HepG2 (cell line): ENCODE measurements around the gene WDR83. TPM values are rescaled to one million over a fixed set of nuclear protein-coding genes. Genes with fewer than 3 reads are reported as not detected.
"Not testable (repeated sequence)": the region's sequence is repeated elsewhere in the genome, so short reads cannot be mapped to it uniquely, and the experiment has no call there.

Experiments used
- ATAC-seq: fragments of 200-7000 bp; cut with Tn5 transposase; 3 replicates; pipeline ENCODE4 v1.9.1; 2020; ENCODE audit warnings: mild to moderate bottlenecking, moderate library complexity
- BruUV-seq: library from RNA; stranded (reverse); fragments of 400-500 nt; replicated peaks from 2 replicates; lab custom pipeline; 2021; lab: Mats Ljungman, UMichigan
- CTCF ChIA-PET: fragments of 300-600 bp; formaldehyde crosslinking; extraction: SDS; loops from one replicate; lab custom pipeline; 2021; ENCODE audit warnings: low total read pairs, inconsistent platforms, low intra/inter-chr PET ratio; lab: Yijun Ruan, JAX
- POLR2A ChIA-PET: fragments of 350-600 bp; sonication (Branson Sonifier 250); formaldehyde crosslinking; loops from one replicate; lab custom pipeline; 2020; ENCODE audit warnings: antibody characterized with exemption, inconsistent platforms; lab: Yijun Ruan, JAX
- DNase-seq: peaks from one replicate; pipeline ENCODE4 v3.0.0-alpha.2; 2015; ENCODE audit warnings: low spot score
- FAIRE-seq: peaks from 3 replicates; lab custom pipeline; 2011; peaks lifted over from hg19 to GRCh38; lab: Jason Lieb, UNC
- H2AFZ ChIP-seq: one replicate; pipeline ENCODE4 v1.6.1; 2011; ENCODE audit warnings: low read length, inconsistent platforms
- H3K27ac ChIP-seq: fragments of 300-600 bp; 3 replicates; pipeline ENCODE4 v1.8.0; 2011; ENCODE audit warnings: mixed run types, mild to moderate bottlenecking, mixed read lengths, low read length, inconsistent platforms; ENCODE audit not compliant: insufficient read depth; ENCODE audit errors: extremely low read length
- H3K27me3 ChIP-seq, 2 experiments: fragments of 200-600 bp in 1 of 2; 2 replicates in 1 of 2; 3 replicates in 1 of 2; pipeline versions ENCODE4 v1.6.0 to v1.8.0; 2011; ENCODE audit warnings: low read length in 2 of 2, mild to moderate bottlenecking in 2 of 2, moderate library complexity in 2 of 2, inconsistent platforms in 1 of 2; ENCODE audit not compliant: insufficient read depth in 2 of 2, control insufficient read depth in 1 of 2
- H3K36me3 ChIP-seq, 2 experiments: fragments of 200-600 bp in 1 of 2; replicated peaks in 1 of 2; 2 replicates in 1 of 2; 3 replicates in 1 of 2; pipeline versions ENCODE4 v1.5.1 to v1.8.0; 2011; ENCODE audit warnings: low read length in 2 of 2, inconsistent platforms in 1 of 2; ENCODE audit not compliant: insufficient read depth in 2 of 2, control insufficient read depth in 1 of 2
- H3K4me1 ChIP-seq: 2 replicates; pipeline ENCODE4 v1.5.1; 2012; ENCODE audit warnings: low read length, inconsistent platforms; ENCODE audit not compliant: insufficient read depth
- H3K4me2 ChIP-seq: 2 replicates; pipeline ENCODE4 v1.6.0; 2011; ENCODE audit warnings: low read depth, low read length, inconsistent platforms
- H3K4me3 ChIP-seq, 3 experiments: fragments of 200-600 bp in 1 of 3; sonication (generic), shearing (Covaris generic) in 1 of 3; replicated peaks in 1 of 3; 2 replicates each; pipeline ENCODE4 v1.5.1; 2011 to 2016; ENCODE audit warnings: low read length in 3 of 3, inconsistent platforms in 2 of 3, low read depth in 2 of 3, mild to moderate bottlenecking in 2 of 3, control low read depth in 1 of 3, mixed read lengths in 1 of 3; ENCODE audit not compliant: insufficient read depth in 1 of 3
- H3K79me2 ChIP-seq: one replicate; pipeline ENCODE4 v1.6.1; 2011; ENCODE audit warnings: low read length, inconsistent platforms; ENCODE audit not compliant: insufficient read depth
- H3K9ac ChIP-seq: 2 replicates; pipeline ENCODE4 v1.6.0; 2011; ENCODE audit warnings: mild to moderate bottlenecking, low read depth, low read length, inconsistent platforms; ENCODE audit not compliant: insufficient read depth
- H3K9me3 ChIP-seq: 2 replicates; pipeline ENCODE4 v1.5.1; 2012; ENCODE audit warnings: mild to moderate bottlenecking, low read length
- H4K20me1 ChIP-seq: 2 replicates; pipeline ENCODE4 v1.6.0; 2011; ENCODE audit warnings: inconsistent platforms, mild to moderate bottlenecking, low read length, moderate library complexity; ENCODE audit not compliant: insufficient read depth
- AGO2 ChIP-seq: fragments of 200-400 bp; formaldehyde crosslinking; optimal IDR thresholded peaks from 2 replicates; pipeline ENCODE3; 2017; ENCODE audit warnings: mild to moderate bottlenecking, low read depth, low read length, moderate library complexity
- CTCF ChIP-seq: sonication (generic); formaldehyde crosslinking; IDR thresholded peaks from 2 replicates; pipeline ENCODE4 v1.5.0; 2020; ENCODE audit warnings: mild to moderate bottlenecking, missing genetic modification reagents, moderate library complexity
- JUND ChIP-seq: sonication (generic); formaldehyde crosslinking; IDR thresholded peaks from 2 replicates; pipeline ENCODE4 v1.8.0; 2022; ENCODE audit warnings: mild to moderate bottlenecking, missing genetic modification reagents
- RAD21 ChIP-seq: fragments of 450-650 bp; formaldehyde crosslinking; IDR thresholded peaks from 2 replicates; pipeline ENCODE4 v1.5.0; 2020; ENCODE audit warnings: mild to moderate bottlenecking
- RBFOX2 ChIP-seq: fragments of 200-400 bp; formaldehyde crosslinking; IDR thresholded peaks from 2 replicates; pipeline ENCODE4 v1.6.1; 2017; ENCODE audit warnings: low read depth, mild to moderate bottlenecking, low read length
- STAG1 ChIP-seq: sonication (generic); formaldehyde crosslinking; IDR thresholded peaks from 2 replicates; pipeline ENCODE4 v1.4.0; 2020; ENCODE audit warnings: missing genetic modification reagents
- TBX3 ChIP-seq: fragments of 450-650 bp; IDR thresholded peaks from 2 replicates; pipeline ENCODE4 v1.6.1; 2017; ENCODE audit warnings: antibody characterized with exemption, mild to moderate bottlenecking, inconsistent platforms, borderline replicate concordance
- ZBTB33 ChIP-seq: sonication (generic); formaldehyde crosslinking; IDR thresholded peaks from 2 replicates; pipeline ENCODE4 v1.4.0; 2020; ENCODE audit warnings: missing genetic modification reagents
- ZBTB38 ChIP-seq: sonication (generic); formaldehyde crosslinking; IDR thresholded peaks from 2 replicates; pipeline ENCODE4 v1.5.1; 2020; ENCODE audit warnings: mild to moderate bottlenecking, missing genetic modification reagents
- WGBS: methylation state at CpG from one replicate; pipeline ENCODE4 v1.1.6; 2017; ENCODE audit warnings: low lambda C conversion rate; 5-methylcytosine and 5-hydroxymethylcytosine counted together
- in situ Hi-C: cut with HindIII; loops from 2 replicates; pipeline ENCODE4 v1.10.0; 2017; ENCODE audit warnings: low pct_unique_long_range_greater_than_20kb; ENCODE audit not compliant: extremely low pct_ligation_motif_present
- intact Hi-C: fragments of 100-400 bp; cut with micrococcal nuclease; formaldehyde crosslinking; loops from one replicate; pipeline ENCODE4 v1.10.0; 2022; ENCODE audit not compliant: unreplicated experiment
- polyA plus RNA-seq, 8 experiments: library from polyadenylated mRNA; depleted of rRNA in 3 of 8; stranded (reverse) in 7 of 8; unstranded in 1 of 8; fragments of >200 nt; fragmentation: Illumina TruSeq in 4 of 8; extraction: Trizol in 4 of 8; gene quantifications; 2 replicates each; pipeline versions ENCODE4 v1.2.1 to v1.2.3, GENCODE V29; 2011 to 2016; ENCODE audit warnings: low read depth in 4 of 8, missing spikeins in 1 of 8, mixed read lengths in 1 of 8; ENCODE audit not compliant: insufficient read depth in 1 of 8
- total RNA-seq, 5 experiments: library from RNA; depleted of rRNA; stranded (reverse); fragments of >200 nt; fragmentation: Illumina TruSeq; extraction: Trizol; gene quantifications; 2 replicates each; pipeline ENCODE4 v1.2.3, GENCODE V29; 2016; ENCODE audit warnings: low read depth in 1 of 5

The WDR83 gene
- total and polyA plus RNA-seq, 2 of the 13 experiments (the other 11 are each of a cell fraction or from before 2014, with no cell fraction given), result 4.5 to 10.7 TPM

GRCh38 chr19:12711187-12711586 is 44.6 kb downstream of the WDR83 start:
- CTCF ChIA-PET, result no interaction called here
- no peak overlapping the region for H3K9ac ChIP-seq

GRCh38 chr19:12712077-12712476 is 45.5 kb downstream of the WDR83 start:
- peaks cover 36 to 66% of the 10 kb centered on the region in 2 experiments for H3K36me3 ChIP-seq
- POLR2A ChIA-PET, H3K27ac ChIP-seq, CTCF ChIA-PET, H3K27me3 ChIP-seq, DNase-seq, intact Hi-C loops, H3K9ac ChIP-seq, H3K4me3 ChIP-seq, H2AFZ ChIP-seq, H3K4me1 ChIP-seq, H4K20me1 ChIP-seq, FAIRE-seq, H3K79me2 ChIP-seq, BruUV-seq, H3K9me3 ChIP-seq, ATAC-seq: not testable (repeated sequence)
- in situ Hi-C loops, result loop anchor here (5.0 kb wide), 1 partner anchor 45 kb away; no protein-coding TSS in a partner anchor
- WGBS, result 82% methylated on average over 13 of the region's 14 CpGs
- TF ChIP-seq ZBTB38 (peak; percentile 21; the same call in 1 of the 2 replicates), ZBTB33 (peak; percentile 99), RAD21 (CRISPR knock-in tag) (peak; percentile 30; the same call in 1 of the 2 replicates), STAG1 (CRISPR knock-in tag) (peak; percentile 41), TBX3 (0 out of 2 replicates have a peak, but pooled peaks have one; percentile 36), CTCF (CRISPR knock-in tag) (peak; percentile 42)
- TF ChIP-seq, all 625 proteins: peak for 6; not testable (repeated sequence) for 619
- H3K4me2 ChIP-seq, result not testable (repeated sequence)

More at GRCh38 chr19:12711187-12711586, 44.6 kb downstream of the WDR83 start:
- Histone ChIP-seq H3K27ac (no peak overlapping the region), H3K27me3 (no peaks in the 10 kb centered on the region), H3K4me2 (no peak overlapping the region), H3K79me2 (no peaks in the 10 kb centered on the region), H4K20me1 (no peaks in the 10 kb centered on the region), H3K36me3 (peaks cover 39 to 69% of the 10 kb centered on the region in 2 experiments), H3K4me1 (no peaks in the 10 kb centered on the region), H3K4me3 (no peak overlapping the region), H3K9me3 (no peaks in the 10 kb centered on the region), H2AFZ (no peak overlapping the region)
- in situ Hi-C loops, result loop anchor here (5.0 kb wide), 1 partner anchor 46 kb away; no protein-coding TSS in a partner anchor
- no TSS peak for BruUV-seq
- FAIRE-seq (no peak), ATAC-seq (no peak), DNase-seq (no peak)
- intact Hi-C loops, result no loop called here
- peak; percentile 28; the same call in 1 of the 2 replicates for TF ChIP-seq RBFOX2
- TF ChIP-seq AGO2, result peak; percentile 35
- TF ChIP-seq JUND (CRISPR knock-in tag), result no peak
- POLR2A ChIA-PET, result no interaction called here
- 97% methylated on average over 17 of the region's 17 CpGs for WGBS
